Body of pancreas (tissue), 4 donors: ENCODE measurements around the gene KLK7.

Source experiments
- POLR2A ChIP-seq, 3 donors: fragments of 450-650 bp; IDR thresholded peaks; one replicate each; pipeline ENCODE4 v1.6.1; 2016; ENCODE audit warnings: antibody characterized with exemption in 3 of 3, mild to moderate bottlenecking in 2 of 3
- TF ChIP-seq, protein P1 (sequence below), 7 experiments: fragments of 450-650 bp in 4 of 7; fragments of 200-600 bp in 3 of 7; sonication (generic) in 3 of 7; IDR thresholded peaks; one replicate each; pipeline ENCODE4 v1.5.1; 2016 to 2019; ENCODE audit warnings: antibody characterized with exemption in 7 of 7

DNA sequence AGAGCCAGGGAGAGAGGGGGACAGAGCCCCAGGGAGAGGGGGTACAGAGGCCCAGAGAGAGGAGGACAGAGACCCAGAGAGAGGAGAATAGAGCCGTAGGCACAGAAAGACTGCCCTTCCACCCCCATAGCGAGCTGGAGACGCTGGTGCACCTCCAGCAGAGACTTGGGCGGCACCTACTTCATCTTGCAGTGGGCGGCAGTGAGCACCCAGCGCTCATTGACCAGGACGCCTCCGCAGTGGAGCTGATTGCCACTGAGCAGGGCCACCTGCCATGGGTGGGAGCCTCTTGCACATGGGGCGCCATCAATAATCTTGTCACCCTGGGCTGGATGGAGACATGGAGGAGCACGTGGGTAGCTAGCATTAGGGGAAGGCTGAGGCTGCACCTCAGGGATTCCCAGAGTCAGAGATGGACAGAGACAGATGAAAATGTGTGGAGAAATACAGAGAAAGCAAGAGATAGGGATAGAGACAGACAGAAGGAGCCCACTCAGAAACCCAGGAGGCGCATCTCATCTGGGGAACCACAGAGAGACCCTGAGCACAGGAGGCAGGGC is 2.0 kb downstream of the KLK7 start:
- TF ChIP-seq, protein P1, sequence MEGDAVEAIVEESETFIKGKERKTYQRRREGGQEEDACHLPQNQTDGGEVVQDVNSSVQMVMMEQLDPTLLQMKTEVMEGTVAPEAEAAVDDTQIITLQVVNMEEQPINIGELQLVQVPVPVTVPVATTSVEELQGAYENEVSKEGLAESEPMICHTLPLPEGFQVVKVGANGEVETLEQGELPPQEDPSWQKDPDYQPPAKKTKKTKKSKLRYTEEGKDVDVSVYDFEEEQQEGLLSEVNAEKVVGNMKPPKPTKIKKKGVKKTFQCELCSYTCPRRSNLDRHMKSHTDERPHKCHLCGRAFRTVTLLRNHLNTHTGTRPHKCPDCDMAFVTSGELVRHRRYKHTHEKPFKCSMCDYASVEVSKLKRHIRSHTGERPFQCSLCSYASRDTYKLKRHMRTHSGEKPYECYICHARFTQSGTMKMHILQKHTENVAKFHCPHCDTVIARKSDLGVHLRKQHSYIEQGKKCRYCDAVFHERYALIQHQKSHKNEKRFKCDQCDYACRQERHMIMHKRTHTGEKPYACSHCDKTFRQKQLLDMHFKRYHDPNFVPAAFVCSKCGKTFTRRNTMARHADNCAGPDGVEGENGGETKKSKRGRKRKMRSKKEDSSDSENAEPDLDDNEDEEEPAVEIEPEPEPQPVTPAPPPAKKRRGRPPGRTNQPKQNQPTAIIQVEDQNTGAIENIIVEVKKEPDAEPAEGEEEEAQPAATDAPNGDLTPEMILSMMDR (IDR thresholded peaks at IDR 0.05): no peak
- no peak for TF ChIP-seq POLR2A (IDR thresholded peaks at IDR 0.05)
